GM12878 (cell line): ENCODE data around the gene SCGB1C2. TPM values are rescaled to one million over a fixed set of nuclear protein-coding genes. Genes with fewer than 3 reads are reported as not detected.

Experiments
- ATAC-seq: fragments of 200-7000 bp; cut with Tn5 transposase; 3 replicates; pipeline ENCODE4 v1.9.1; 2020; ENCODE audit warnings: mild to moderate bottlenecking, moderate library complexity
- BruUV-seq: library from RNA; stranded (reverse); fragments of 400-500 nt; replicated peaks from 2 replicates; lab custom pipeline; 2021; lab: Mats Ljungman, UMichigan
- CTCF ChIA-PET: fragments of 300-600 bp; sonication (Branson Sonifier 250); formaldehyde crosslinking; extraction: SDS; loops from one replicate; lab custom pipeline; 2021; ENCODE audit warnings: inconsistent platforms; lab: Yijun Ruan, JAX
- POLR2A ChIA-PET: fragments of 350-600 bp; formaldehyde crosslinking; extraction: SDS; loops from one replicate; lab custom pipeline; 2021; ENCODE audit warnings: inconsistent platforms; lab: Charles Lee
- RAD21 ChIA-PET: fragments of 300-600 bp; sonication (Branson Sonifier 250); formaldehyde crosslinking; loops from one replicate; lab custom pipeline; 2023; ENCODE audit warnings: antibody characterized with exemption; ENCODE audit not compliant: unreplicated experiment; lab: Charles Lee
- SMC1A ChIA-PET: fragments of 300-600 bp; sonication (Branson Sonifier 250); formaldehyde crosslinking; loops from one replicate; lab custom pipeline; 2023; ENCODE audit not compliant: unreplicated experiment, uncharacterized antibody; lab: Charles Lee
- DNase-seq: peaks from one replicate; pipeline ENCODE4 v3.0.0-alpha.2; 2011; ENCODE audit warnings: low read depth, low spot score
- FAIRE-seq: peaks from 3 replicates; lab custom pipeline; 2011; peaks lifted over from hg19 to GRCh38; lab: Jason Lieb, UNC
- H2AFZ ChIP-seq: 2 replicates; pipeline ENCODE4 v1.6.0; 2011; ENCODE audit warnings: low read depth, low read length, control low read depth; ENCODE audit not compliant: control insufficient read depth
- H3K27ac ChIP-seq: 2 replicates; pipeline ENCODE4 v1.5.1; 2011; ENCODE audit warnings: control low read depth; ENCODE audit not compliant: control insufficient read depth, insufficient read depth
- H3K27me3 ChIP-seq, 2 experiments: replicated peaks in 1 of 2; 2 replicates each; pipeline versions ENCODE4 v1.6.0 to v1.6.1; 2011; ENCODE audit warnings: low read length in 1 of 2; ENCODE audit not compliant: control insufficient read depth in 2 of 2, insufficient read depth in 2 of 2
- H3K36me3 ChIP-seq, 2 experiments: 2 replicates each; pipeline ENCODE4 v1.5.1; 2011; ENCODE audit warnings: low read length in 1 of 2; ENCODE audit not compliant: control insufficient read depth in 2 of 2, insufficient read depth in 2 of 2
- H3K4me1 ChIP-seq: 2 replicates; pipeline ENCODE4 v1.6.1; 2011; ENCODE audit warnings: mild to moderate bottlenecking, low read length, moderate library complexity, mixed read lengths; ENCODE audit not compliant: control insufficient read depth, insufficient read depth
- H3K4me2 ChIP-seq: 2 replicates; pipeline ENCODE4 v1.6.0; 2011; ENCODE audit warnings: control low read depth; ENCODE audit not compliant: control insufficient read depth, insufficient read depth
- H3K4me3 ChIP-seq: fragments of 200-600 bp; sonication (generic); 2 replicates; pipeline ENCODE4 v1.5.1; 2016
- H3K79me2 ChIP-seq: 2 replicates; pipeline ENCODE4 v1.6.0; 2011; ENCODE audit warnings: low read length; ENCODE audit not compliant: control insufficient read depth, insufficient read depth
- H3K9ac ChIP-seq: 2 replicates; pipeline ENCODE4 v1.8.0; 2011; ENCODE audit warnings: low read length, control low read depth, mixed read lengths; ENCODE audit not compliant: control insufficient read depth, insufficient read depth
- H3K9me3 ChIP-seq: replicated peaks from 3 replicates; pipeline ENCODE4 v1.5.1; 2011; ENCODE audit warnings: mild to moderate bottlenecking, low read length; ENCODE audit not compliant: control insufficient read depth, insufficient read depth
- H4K20me1 ChIP-seq: 2 replicates; pipeline ENCODE4 v1.6.0; 2011; ENCODE audit not compliant: control insufficient read depth, insufficient read depth
- DPF2 ChIP-seq: fragments of 450-650 bp; IDR thresholded peaks from 2 replicates; pipeline ENCODE4 v1.6.1; 2017; ENCODE audit warnings: mild to moderate bottlenecking
- E4F1 ChIP-seq: fragments of 450-650 bp; IDR thresholded peaks from 2 replicates; pipeline ENCODE4 v1.6.1; 2018; ENCODE audit warnings: borderline replicate concordance, mild to moderate bottlenecking; ENCODE audit not compliant: partially characterized antibody
- ETV6 ChIP-seq, 2 experiments: fragments of 450-650 bp in 1 of 2; IDR thresholded peaks in 1 of 2; conservative IDR thresholded peaks in 1 of 2; 2 replicates each; pipeline ENCODE4 v1.6.1; 2014; ENCODE audit warnings: antibody characterized with exemption in 1 of 2, borderline replicate concordance in 1 of 2, low read depth in 1 of 2, mild to moderate bottlenecking in 1 of 2, moderate library complexity in 1 of 2
- KAT2A ChIP-seq: conservative IDR thresholded peaks from 2 replicates; pipeline ENCODE4 v1.6.1; 2011; ENCODE audit warnings: low read depth, low read length; ENCODE audit not compliant: control insufficient read depth
- MTA2 ChIP-seq: fragments of 450-650 bp; IDR thresholded peaks from 2 replicates; pipeline ENCODE4 v1.6.1; 2016; ENCODE audit warnings: low read depth, mild to moderate bottlenecking, moderate library complexity
- RELA ChIP-seq: fragments of 450-650 bp; IDR thresholded peaks from 2 replicates; pipeline ENCODE4 v1.8.0; 2014; ENCODE audit warnings: borderline replicate concordance; ENCODE audit not compliant: partially characterized antibody
- SMARCA5 ChIP-seq: fragments of 450-650 bp; IDR thresholded peaks from 2 replicates; pipeline ENCODE4 v1.6.1; 2017; ENCODE audit warnings: mild to moderate bottlenecking
- SP1 ChIP-seq: IDR thresholded peaks from one replicate; pipeline ENCODE4 v1.6.1; 2011; ENCODE audit warnings: low read depth, low read length
- SUZ12 ChIP-seq: fragments of 200-600 bp; sonication (generic); IDR thresholded peaks from one replicate; pipeline ENCODE4 v1.6.1; 2018; ENCODE audit warnings: antibody characterized with exemption, mild to moderate bottlenecking; ENCODE audit not compliant: unreplicated experiment
- USF1 ChIP-seq: IDR thresholded peaks from 2 replicates; pipeline ENCODE4 v1.6.1; 2011; ENCODE audit warnings: borderline replicate concordance, low read depth, mild to moderate bottlenecking, moderate library complexity, mixed read lengths, low read length; ENCODE audit not compliant: insufficient read depth; ENCODE audit errors: extremely low read length
- YBX1 ChIP-seq: fragments of 450-650 bp; IDR thresholded peaks from 2 replicates; pipeline ENCODE4 v1.6.1; 2016; ENCODE audit warnings: antibody characterized with exemption
- WGBS: methylation state at CpG from one replicate; pipeline ENCODE4 v1.1.6; 2016; ENCODE audit warnings: low lambda C conversion rate; ENCODE audit not compliant: insufficient replicate concordance, insufficient coverage; ENCODE audit errors: missing lambda C conversion rate; 5-methylcytosine and 5-hydroxymethylcytosine counted together
- in situ Hi-C: fragments of 300-500 bp; cut with MboI; formaldehyde crosslinking; loops from 9 replicates; pipeline ENCODE4 v1.14.3; 2018; ENCODE audit warnings: mixed read lengths
- intact Hi-C: fragments of 100-400 bp; cut with micrococcal nuclease; formaldehyde crosslinking; loops from one replicate; pipeline ENCODE4 v1.14.2; 2022; ENCODE audit not compliant: unreplicated experiment
- polyA plus RNA-seq, 11 experiments: library from polyadenylated mRNA; depleted of rRNA in 4 of 11; unstranded in 6 of 11; stranded (reverse) in 5 of 11; fragments of >200 nt; fragmentation: Nextera tagmentation in 4 of 11; fragmentation: Illumina TruSeq in 1 of 11; extraction: Ambion mirVana in 4 of 11; extraction: Trizol in 1 of 11; gene quantifications; 1 replicate in 1 of 11; 2 replicates in 10 of 11; pipeline versions ENCODE4 v1.2.1 to v1.2.3, GENCODE V29; 2011 to 2016; ENCODE audit warnings: inconsistent platforms in 2 of 11, missing spikeins in 2 of 11, low read depth in 1 of 11
- total RNA-seq, 4 experiments: library from RNA; depleted of rRNA in 3 of 4; stranded (reverse); fragments of >200 nt in 3 of 4; fragmentation: Illumina TruSeq in 1 of 4; extraction: Trizol in 1 of 4; gene quantifications; 2 replicates each; pipeline versions ENCODE4 v1.2.1 to v1.2.3, GENCODE V29; 2013 to 2021

SCGB1C2 gene
- total and polyA plus RNA-seq, 10 of the 15 experiments (the other 5 are each of a cell fraction or from before 2014, with no cell fraction given) = not detected

- Histone ChIP-seq H3K79me2 (no peaks in the 10 kb centered on the region), H3K27me3 (no peaks in the 10 kb centered on the region), H2AFZ (no peak overlapping the region), H3K36me3 (no peaks in the 10 kb centered on the region), H3K4me1 (no peaks in the 10 kb centered on the region), H3K9me3 (no peaks in the 10 kb centered on the region), H3K4me2 (no peak overlapping the region), H4K20me1 (no peaks in the 10 kb centered on the region), H3K4me3 (no peak overlapping the region), H3K9ac (no peak overlapping the region), H3K27ac (no peak overlapping the region)
- POLR2A ChIA-PET = no interaction called here
- DNase-seq = no peak
- no TSS peak for BruUV-seq
- in situ Hi-C loops (no loop called here), intact Hi-C loops (no loop called here)
- FAIRE-seq = no peak
- RAD21 ChIA-PET = no interaction called here
- CTCF ChIA-PET = no interaction called here
- TF ChIP-seq USF1 (no peak), KAT2A (no peak), DPF2 (no peak), E4F1 (no peak), SP1 (no peak), SMARCA5 (no peak), SUZ12 (no peak), RELA (no peak), ETV6 (conservative IDR thresholded peaks at IDR 0.05 in 1 of 2, IDR thresholded peaks at IDR 0.05 in 1 of 2; ENCODE audit: borderline replicate concordance in 1 of 2, low read depth in 1 of 2) (no peak), YBX1 (no peak), MTA2 (no peak)
- WGBS = 54% methylated on average over 26 of the region's 26 CpGs
- no peak for ATAC-seq
- SMC1A ChIA-PET = no interaction called here
Measured at GRCh38 chr17:151886-152859, 14.8 kb downstream of the SCGB1C2 start.
